Fibroblast of villous mesenchyme (primary cell): Measurements from ENCODE around the gene BCKDHA. TPM values are rescaled to one million over a fixed set of nuclear protein-coding genes. Genes with fewer than 3 reads are reported as not detected.

ENCODE experiments used
- DNase-seq: peaks from one replicate; pipeline ENCODE4 v3.0.0-alpha.2; 2010; ENCODE audit warnings: low read depth
- H3K4me3 ChIP-seq: 2 replicates; pipeline ENCODE4 v1.5.1; 2011; ENCODE audit warnings: low read depth, mild to moderate bottlenecking, low read length
- CTCF ChIP-seq: IDR thresholded peaks from 2 replicates; pipeline ENCODE4 v1.5.1; 2012; ENCODE audit warnings: low read depth, mild to moderate bottlenecking, low read length; ENCODE audit not compliant: insufficient read depth
- total RNA-seq: library from RNA; depleted of rRNA; stranded (reverse); fragments of >200 nt; gene quantifications from 2 replicates; pipeline ENCODE4 v1.2.3, GENCODE V29; 2012

The BCKDHA gene
- total RNA-seq, 1 donor: 21.2 TPM

- TF ChIP-seq CTCF: no peak
- no peak overlapping the region for H3K4me3 ChIP-seq
- no peak for DNase-seq
Observed at GRCh38 chr19:41436674-41436951, 39.0 kb downstream of the BCKDHA start.

GRCh38 chr19:41437944-41438574, 40.4 kb downstream of the BCKDHA start:
- no peak for DNase-seq
- TF ChIP-seq CTCF: no peak

GRCh38 chr19:41439441-41440222, 42.0 kb downstream of the BCKDHA start, which contains the start of gene DMAC2:
Gene DMAC2, minus strand, starts transcription at chr19:41439912. Its CDS starts 13 bp downstream, at chr19:41439899.
- peak within 1 kb of the TSS; percentile 99 for H3K4me3 ChIP-seq
- TF ChIP-seq CTCF: peak; percentile 46
- DNase-seq: peak; percentile 98

More at GRCh38 chr19:41437944-41438574, 40.4 kb downstream of the BCKDHA start:
- no peak overlapping the region for H3K4me3 ChIP-seq

- DNase-seq: no peak
- H3K4me3 ChIP-seq: no peak overlapping the region
- no peak for TF ChIP-seq CTCF
Observed at GRCh38 chr19:41441321-41441945, 43.8 kb downstream of the BCKDHA start.

- no peak for DNase-seq
- no peak for TF ChIP-seq CTCF
Observed at GRCh38 chr19:41442473-41443355, 45.1 kb downstream of the BCKDHA start, which contains the start of gene ERICH4. Gene ERICH4, plus strand, starts transcription at chr19:41443156. Its CDS starts 14 bp downstream, at chr19:41443170.

GRCh38 chr19:41443813-41444455, 46.3 kb downstream of the BCKDHA start:
- no peak overlapping the region for H3K4me3 ChIP-seq
- TF ChIP-seq CTCF: no peak
- no peak for DNase-seq

More at GRCh38 chr19:41442473-41443355, 45.1 kb downstream of the BCKDHA start, which contains the start of gene ERICH4:
- no peak within 1 kb of the TSS for H3K4me3 ChIP-seq
